ENCODE data around the gene PHF12.

DNA sequence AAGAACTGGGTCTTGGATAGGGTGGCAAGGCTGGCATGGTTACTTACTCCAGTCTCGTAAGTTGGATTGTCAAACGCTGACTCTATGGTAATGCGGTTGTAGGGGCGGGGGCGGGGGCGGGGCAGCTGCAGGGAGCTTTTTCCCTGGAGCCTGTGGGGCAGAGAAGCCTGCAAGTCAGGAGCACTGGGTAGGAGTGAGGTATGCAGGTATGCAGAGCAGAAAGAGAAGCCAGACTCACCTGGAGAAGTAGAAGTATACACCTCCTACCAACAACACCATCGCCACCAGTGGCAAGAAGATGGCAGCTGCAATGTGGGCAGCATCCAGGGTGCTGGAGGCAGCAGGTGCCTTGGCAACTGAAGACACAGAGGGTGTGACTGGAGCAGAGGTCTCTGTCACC lies 4.8 kb upstream of the PHF12 start:
- TF ChIP-seq CTCF (IDR thresholded peaks at IDR 0.05), result no peak
- no peak for TF ChIP-seq CEBPB (IDR thresholded peaks at IDR 0.05)
- no peak for TF ChIP-seq JUN (IDR thresholded peaks at IDR 0.05)
- TF ChIP-seq EP300 (IDR thresholded peaks at IDR 0.05), result no peak
- no peak for TF ChIP-seq EHMT2 (IDR thresholded peaks at IDR 0.05; ENCODE audit: low read depth)
- no peak for TF ChIP-seq MAX (IDR thresholded peaks at IDR 0.05)
- no peak for TF ChIP-seq CHD4 (IDR thresholded peaks at IDR 0.05; ENCODE audit: borderline replicate concordance)
- no peak for TF ChIP-seq HOXA7 (CRISPR knock-in tag; IDR thresholded peaks at IDR 0.05)

All from A549 (cell line).